Effector memory CD8-positive, alpha-beta T cell (primary cell): ENCODE data around the gene DNAJB1.

Experiments
- ATAC-seq: fragments of 150-1000 bp; cut with Tn5 transposase; replicated peaks from 2 replicates; pipeline ENCODE4 v1.10.0; 2021; ENCODE audit warnings: mild to moderate bottlenecking, moderate library complexity
- DNase-seq, 3 experiments: peaks; one replicate each; pipeline ENCODE4 v3.0.0; 2021
- H3K27ac Mint-ChIP-seq, 2 donors: one replicate each; pipeline ENCODE4 v1.8.0; 2022; ENCODE audit warnings: mild to moderate bottlenecking in 2 of 2, mixed read lengths in 2 of 2, moderate library complexity in 2 of 2
- H3K27me3 Mint-ChIP-seq, 2 donors: one replicate each; pipeline ENCODE4 v1.8.0; 2022; ENCODE audit warnings: mixed read lengths in 2 of 2
- H3K36me3 Mint-ChIP-seq: one replicate; pipeline ENCODE4 v1.8.0; 2022; ENCODE audit warnings: mild to moderate bottlenecking, moderate library complexity, mixed read lengths; ENCODE audit not compliant: insufficient read depth
- H3K4me1 Mint-ChIP-seq, 2 donors: one replicate each; pipeline ENCODE4 v1.8.0; 2022; ENCODE audit warnings: low read depth in 2 of 2, mixed read lengths in 2 of 2
- H3K4me3 Mint-ChIP-seq, 2 donors: one replicate each; pipeline ENCODE4 v1.8.0; 2022; ENCODE audit warnings: mild to moderate bottlenecking in 2 of 2, mixed read lengths in 2 of 2, moderate library complexity in 2 of 2
- H3K9me3 Mint-ChIP-seq, 2 donors: one replicate each; pipeline ENCODE4 v1.8.0; 2022; ENCODE audit warnings: mixed read lengths in 2 of 2

The DNAJB1 gene

GRCh38 chr19:14525729-14526128, 7.5 kb upstream of the DNAJB1 start:
- H3K4me1 Mint-ChIP-seq, result peaks cover 29 to 36% of the 10 kb centered on the region in 2 donors
- ATAC-seq, result no peak
- H3K9me3 Mint-ChIP-seq, result no peaks in the 10 kb centered on the region
- H3K27me3 Mint-ChIP-seq, result no peaks in the 10 kb centered on the region
- peak overlapping the region in 1 of 2 donors; percentile 20 for H3K27ac Mint-ChIP-seq
- no peak for DNase-seq
- peaks cover 33% of the 10 kb centered on the region for H3K36me3 Mint-ChIP-seq
- no peak overlapping the region for H3K4me3 Mint-ChIP-seq

DNA sequence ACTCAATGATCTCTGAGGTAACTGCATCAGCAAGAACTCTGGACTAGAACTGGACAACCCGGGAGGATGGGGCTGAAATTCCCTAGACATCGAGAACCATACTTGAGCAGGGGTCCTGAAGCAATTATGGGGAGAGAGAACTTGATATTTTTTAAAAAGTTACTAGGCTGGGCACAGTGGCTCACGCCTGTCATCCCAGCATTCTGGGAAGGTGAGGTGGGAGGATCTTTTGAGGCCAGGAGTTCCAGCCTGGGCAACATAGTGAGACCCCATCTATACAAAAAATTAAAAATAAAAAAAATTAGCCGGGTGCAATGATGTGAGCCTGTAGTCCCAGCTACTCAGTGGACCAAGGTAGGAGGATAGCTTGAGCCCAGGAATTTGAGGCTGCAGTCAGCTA, 2.3 kb upstream of the DNAJB1 start:
- Mint-ChIP-seq H3K36me3 (peaks cover 56% of the 10 kb centered on the region), H3K9me3 (no peaks in the 10 kb centered on the region), H3K27me3 (no peaks in the 10 kb centered on the region), H3K27ac (peak overlapping the region; percentile 98), H3K4me3 (no peak overlapping the region), H3K4me1 (peaks cover 48 to 50% of the 10 kb centered on the region in 2 donors)
- ATAC-seq (no peak), DNase-seq (no peak)

- peak overlapping the region; percentile 98 for H3K27ac Mint-ChIP-seq
- peaks cover 54 to 55% of the 10 kb centered on the region in 2 donors for H3K4me1 Mint-ChIP-seq
- peaks cover 62% of the 10 kb centered on the region for H3K36me3 Mint-ChIP-seq
- peak overlapping the region; percentile 69 to 96 for H3K4me3 Mint-ChIP-seq
- ATAC-seq (no peak), DNase-seq (no peak)
- no peaks in the 10 kb centered on the region for H3K27me3 Mint-ChIP-seq
- no peaks in the 10 kb centered on the region for H3K9me3 Mint-ChIP-seq
Measured at GRCh38 chr19:14519860-14520407, 1.7 kb upstream of the DNAJB1 start.

- no peaks in the 10 kb centered on the region for H3K27me3 Mint-ChIP-seq
- ATAC-seq (no peak), DNase-seq (no peak)
- peaks cover 68% of the 10 kb centered on the region for H3K36me3 Mint-ChIP-seq
- peaks cover 59 to 60% of the 10 kb centered on the region in 2 donors for H3K4me1 Mint-ChIP-seq
- peak overlapping the region; percentile 98 for H3K27ac Mint-ChIP-seq
- H3K9me3 Mint-ChIP-seq, result no peaks in the 10 kb centered on the region
- H3K4me3 Mint-ChIP-seq, result peak overlapping the region; percentile 69 to 96
Measured at GRCh38 chr19:14519245-14519859, 1.2 kb upstream of the DNAJB1 start.

DNA sequence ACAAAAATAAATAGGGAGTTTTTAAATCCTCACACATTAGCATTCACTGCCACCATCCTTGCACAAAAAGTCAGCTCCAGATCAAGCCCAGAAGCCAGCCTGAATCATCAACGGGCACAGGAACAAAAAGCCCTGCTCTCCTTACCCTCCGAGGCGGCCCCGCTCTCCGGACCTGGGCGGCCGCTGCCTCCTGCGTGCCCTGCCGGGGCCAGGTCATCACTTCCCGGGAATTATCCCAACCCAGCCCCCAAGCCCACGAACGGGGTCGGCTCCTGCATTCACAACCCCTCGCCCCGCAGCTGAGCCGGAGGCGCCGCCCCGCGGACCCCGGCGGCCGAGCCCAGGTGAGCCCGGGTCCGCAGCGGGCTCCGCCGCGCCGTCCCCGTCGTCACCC, 754 bp downstream of the DNAJB1 start:
- Mint-ChIP-seq H3K4me3 (peak overlapping the region; percentile 96), H3K9me3 (no peaks in the 10 kb centered on the region), H3K36me3 (peaks cover 78% of the 10 kb centered on the region)

DNA sequence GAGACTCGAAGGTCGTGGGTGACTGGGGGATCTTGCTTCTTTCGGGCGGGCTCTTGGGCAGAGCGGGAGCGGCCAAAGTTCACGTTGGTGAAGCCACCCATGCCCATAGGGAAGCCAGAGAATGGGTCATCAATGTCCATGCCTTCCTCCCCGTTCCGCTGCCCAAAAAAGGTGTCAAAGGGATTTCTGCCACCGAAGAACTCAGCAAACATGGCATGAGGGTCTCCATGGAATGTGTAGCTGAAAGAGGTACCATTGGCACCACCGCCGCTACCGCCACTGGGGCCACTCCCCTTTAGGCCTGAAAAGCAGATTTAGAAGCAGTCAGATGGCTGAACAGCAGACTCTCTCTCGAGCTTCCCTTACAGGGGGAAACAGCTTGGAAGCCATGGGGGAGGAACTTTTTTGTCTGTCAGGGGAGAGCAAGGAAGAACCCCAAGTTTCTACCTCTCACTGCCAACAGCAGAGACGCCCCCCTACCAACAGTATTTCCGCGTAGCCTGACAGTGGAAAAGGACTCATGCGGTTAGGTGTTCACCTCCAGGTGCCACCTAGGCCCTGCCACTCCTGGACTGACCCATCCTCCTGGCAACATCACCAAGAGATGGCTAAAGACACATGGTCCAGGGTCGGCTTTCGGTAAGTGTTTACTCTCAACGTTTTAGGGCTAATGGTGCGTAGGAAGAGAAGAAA, 1.3 kb downstream of the DNAJB1 start:
- Mint-ChIP-seq H3K9me3 (no peaks in the 10 kb centered on the region), H3K36me3 (peaks cover 77% of the 10 kb centered on the region), H3K4me1 (peaks cover 42% of the 10 kb centered on the region in 2 donors), H3K27me3 (no peaks in the 10 kb centered on the region), H3K4me3 (peak overlapping the region; percentile 96), H3K27ac (peak overlapping the region; percentile 98)
- DNase-seq (no peak), ATAC-seq (no peak)

More for the DNA sequence above, 754 bp downstream of the DNAJB1 start:
- Mint-ChIP-seq H3K27ac (peak overlapping the region; percentile 98), H3K27me3 (no peaks in the 10 kb centered on the region), H3K4me1 (peaks cover 47% of the 10 kb centered on the region in 2 donors)
- no peak for ATAC-seq
- DNase-seq, result no peak

- DNase-seq, result no peak
- Mint-ChIP-seq H3K4me1 (peaks cover 37% of the 10 kb centered on the region in 2 donors), H3K9me3 (no peaks in the 10 kb centered on the region), H3K4me3 (peak overlapping the region; percentile 96), H3K36me3 (peaks cover 79% of the 10 kb centered on the region), H3K27me3 (no peaks in the 10 kb centered on the region), H3K27ac (peak overlapping the region; percentile 98)
- ATAC-seq, result no peak
Measured at GRCh38 chr19:14516048-14516534, 2.1 kb downstream of the DNAJB1 start.

DNA sequence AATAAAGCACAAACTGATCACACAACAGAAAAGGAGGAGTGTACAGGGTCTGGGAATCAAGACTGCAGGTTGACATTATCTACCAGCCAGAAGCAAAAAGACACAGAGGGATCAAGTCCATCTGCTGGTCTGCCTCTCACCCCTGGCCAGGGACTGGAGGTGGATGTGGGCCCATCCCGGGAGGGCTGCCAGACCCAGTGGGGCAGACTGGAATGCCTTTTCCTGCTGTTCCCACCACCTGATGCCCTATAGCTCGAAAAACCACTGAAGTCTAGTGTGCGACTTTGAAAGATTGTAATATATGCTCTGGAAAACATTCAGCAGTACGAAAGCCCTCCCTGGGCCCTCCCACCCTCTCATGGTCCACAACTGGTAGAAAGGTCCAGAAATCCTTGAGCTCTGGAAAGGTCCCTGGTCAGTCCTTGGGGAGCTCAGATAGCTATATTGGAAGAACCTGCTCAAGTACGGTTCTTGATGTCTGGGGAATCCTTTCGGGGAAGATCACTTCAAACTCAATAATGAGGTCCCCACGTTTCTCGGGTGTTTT, 2.6 kb downstream of the DNAJB1 start:
- no peaks in the 10 kb centered on the region for H3K27me3 Mint-ChIP-seq
- peaks cover 85% of the 10 kb centered on the region for H3K36me3 Mint-ChIP-seq
- ATAC-seq (no peak), DNase-seq (no peak)
- peak overlapping the region; percentile 96 for H3K4me3 Mint-ChIP-seq
- H3K27ac Mint-ChIP-seq, result peak overlapping the region; percentile 98
- H3K4me1 Mint-ChIP-seq, result peaks cover 37% of the 10 kb centered on the region in 2 donors
- no peaks in the 10 kb centered on the region for H3K9me3 Mint-ChIP-seq

DNA sequence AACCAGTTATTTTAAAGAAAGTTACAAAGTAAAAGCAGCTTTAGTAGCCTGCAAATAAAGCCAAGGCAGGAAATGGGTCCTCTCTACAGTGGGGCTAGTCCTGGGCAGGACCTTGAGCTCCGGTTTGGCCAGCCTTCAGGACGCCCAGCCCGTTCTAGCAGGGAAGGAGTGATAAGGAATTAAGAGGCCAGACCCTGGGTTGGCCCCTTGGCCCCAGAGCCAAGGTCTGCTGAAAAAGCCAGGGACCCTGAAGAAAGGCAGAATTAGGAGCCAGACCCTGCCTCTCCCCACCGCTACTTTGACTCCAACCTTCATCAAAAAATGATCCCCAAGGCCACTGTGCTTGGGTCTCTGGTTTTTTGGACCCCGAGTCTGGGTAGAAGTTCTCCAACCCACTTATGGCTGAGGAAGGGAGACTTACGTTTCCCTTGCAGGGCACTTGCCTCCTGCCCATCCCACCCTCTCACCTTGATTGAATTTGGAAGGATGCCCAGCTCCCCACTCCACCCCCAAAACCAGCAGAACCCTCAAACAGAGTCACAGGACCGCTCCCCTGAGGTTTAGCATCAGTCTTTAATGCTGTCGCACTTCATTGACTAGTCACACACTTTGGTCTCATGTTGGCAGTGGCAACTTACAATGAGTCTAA, 3.9 kb downstream of the DNAJB1 start:
- peaks cover 92% of the 10 kb centered on the region for H3K36me3 Mint-ChIP-seq
- H3K27me3 Mint-ChIP-seq, result no peaks in the 10 kb centered on the region
- H3K4me1 Mint-ChIP-seq, result peaks cover 31% of the 10 kb centered on the region in 2 donors
- peak overlapping the region; percentile 96 for H3K4me3 Mint-ChIP-seq
- H3K9me3 Mint-ChIP-seq, result no peaks in the 10 kb centered on the region
- no peak for DNase-seq
- no peak for ATAC-seq
- H3K27ac Mint-ChIP-seq, result peak overlapping the region; percentile 72 to 98

- H3K4me3 Mint-ChIP-seq, result no peak overlapping the region
- H3K4me1 Mint-ChIP-seq, result peaks cover 28% of the 10 kb centered on the region in 2 donors
- H3K9me3 Mint-ChIP-seq, result no peaks in the 10 kb centered on the region
- peaks cover 82% of the 10 kb centered on the region for H3K36me3 Mint-ChIP-seq
- ATAC-seq, result no peak
- DNase-seq, result no peak
- H3K27ac Mint-ChIP-seq, result peak overlapping the region; percentile 72 to 98
- no peaks in the 10 kb centered on the region for H3K27me3 Mint-ChIP-seq
Measured at GRCh38 chr19:14512406-14512961, 5.7 kb downstream of the DNAJB1 start.

GRCh38 chr19:14511229-14511593, 7.0 kb downstream of the DNAJB1 start:
- Mint-ChIP-seq H3K4me3 (peak overlapping the region in 1 of 2 donors; percentile 53), H3K36me3 (peaks cover 77% of the 10 kb centered on the region), H3K27ac (peak overlapping the region; percentile 55 to 60), H3K27me3 (no peaks in the 10 kb centered on the region), H3K9me3 (no peaks in the 10 kb centered on the region), H3K4me1 (peaks cover 28 to 29% of the 10 kb centered on the region in 2 donors)
- ATAC-seq, result no peak
- no peak for DNase-seq

DNA sequence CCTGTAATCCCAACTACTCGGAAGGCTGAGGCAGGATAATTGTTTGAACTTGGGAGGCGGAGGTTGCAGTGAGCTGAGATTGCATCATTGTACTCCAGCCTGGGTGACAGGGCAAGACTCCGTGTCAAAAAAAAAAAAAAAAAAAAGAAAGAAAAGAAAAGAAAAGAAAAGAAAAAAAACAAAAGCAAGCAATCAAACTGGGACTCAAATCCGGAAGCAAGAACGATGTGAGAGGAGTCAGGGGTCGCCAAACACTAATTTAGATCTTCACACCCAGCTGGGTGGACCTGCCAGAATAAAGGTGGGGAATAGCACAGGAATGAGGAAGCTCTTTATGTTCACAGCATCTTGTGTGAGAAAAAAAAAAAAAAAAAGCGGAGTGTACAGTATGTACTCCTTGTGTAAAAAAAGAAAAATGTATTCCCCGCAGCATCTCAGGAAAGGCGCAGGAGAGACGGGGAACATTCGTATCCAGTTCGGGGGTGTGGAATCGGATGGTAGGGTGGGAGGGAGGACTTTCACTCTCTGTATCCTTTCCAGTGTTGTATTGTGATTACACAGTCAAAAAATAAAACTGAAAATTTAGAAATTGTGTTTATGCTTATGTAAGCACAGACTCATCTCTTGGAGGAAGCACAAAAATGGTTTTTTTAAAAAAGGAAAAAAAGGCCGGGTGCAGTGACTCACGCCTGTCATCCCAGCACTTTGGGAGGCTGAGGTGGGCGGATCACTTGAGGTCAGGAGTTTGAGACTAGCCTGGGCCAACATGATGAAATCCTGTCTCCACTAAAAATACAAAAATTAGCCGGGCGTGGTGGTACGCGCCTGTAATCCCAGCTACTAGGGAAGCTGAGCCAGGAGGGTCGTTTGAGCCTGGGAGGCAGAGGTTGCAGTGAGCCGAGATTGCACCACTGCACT, 7.6 kb downstream of the DNAJB1 start:
- DNase-seq (no peak), ATAC-seq (no peak)
- no peaks in the 10 kb centered on the region for H3K9me3 Mint-ChIP-seq
- peak overlapping the region in 1 of 2 donors; percentile 59 for H3K27ac Mint-ChIP-seq
- H3K27me3 Mint-ChIP-seq, result no peaks in the 10 kb centered on the region
- H3K4me1 Mint-ChIP-seq, result peaks cover 27 to 29% of the 10 kb centered on the region in 2 donors
- H3K4me3 Mint-ChIP-seq, result peak overlapping the region in 1 of 2 donors; percentile 53
- peaks cover 74% of the 10 kb centered on the region for H3K36me3 Mint-ChIP-seq
